Brain microvascular endothelial cell (primary cell): ENCODE measurements around the gene DLGAP1.

Source experiments
- DNase-seq: peaks from one replicate; pipeline ENCODE4 v3.0.0-alpha.2; 2020
- H3K27ac ChIP-seq: fragments of 250-450 bp; sonication (Bioruptor Pico); 2 replicates; pipeline ENCODE4 v1.5.1; 2020; ENCODE audit warnings: mild to moderate bottlenecking, moderate library complexity
- H3K27me3 ChIP-seq: fragments of 250-450 bp; sonication (Bioruptor Pico); replicated peaks from 2 replicates; pipeline ENCODE4 v1.5.1; 2020; ENCODE audit warnings: mild to moderate bottlenecking
- H3K36me3 ChIP-seq: fragments of 250-450 bp; sonication (Bioruptor Pico); replicated peaks from 2 replicates; pipeline ENCODE4 v1.5.1; 2020; ENCODE audit warnings: mild to moderate bottlenecking
- H3K4me3 ChIP-seq: 2 replicates; pipeline ENCODE4 v1.5.1; 2011; ENCODE audit warnings: low read depth, mild to moderate bottlenecking, control low read depth, low read length, moderate library complexity
- CTCF ChIP-seq: IDR thresholded peaks from 2 replicates; pipeline ENCODE4 v1.5.1; 2011; ENCODE audit warnings: low read depth, mild to moderate bottlenecking, moderate library complexity, low read length, control low read depth, inconsistent platforms; ENCODE audit errors: missing control alignments
- in situ Hi-C: cut with HindIII; loops from 2 replicates; pipeline ENCODE4 v1.10.0; 2017; ENCODE audit warnings: low sequenced_read_pairs, low pct_ligation_motif_present

Gene DLGAP1

DNA sequence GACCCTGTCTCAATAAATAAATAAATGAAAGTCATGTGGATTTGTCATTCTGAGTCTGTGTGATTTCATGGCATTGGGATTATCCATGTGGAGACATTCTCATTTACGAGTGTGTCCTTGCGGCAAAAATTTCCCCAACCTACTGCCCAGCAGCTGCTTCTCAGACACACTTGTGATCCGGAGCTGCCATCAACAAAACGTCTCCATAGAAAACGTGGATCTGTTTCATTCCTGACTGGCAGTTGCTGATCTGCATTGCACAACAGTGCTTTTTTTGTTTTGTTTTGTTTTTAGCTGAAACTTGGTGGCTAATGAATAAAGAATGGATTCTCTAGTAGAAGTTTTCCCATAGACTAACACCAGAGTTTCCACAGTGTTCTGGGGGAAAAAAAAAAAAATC, 930.4 kb downstream of the DLGAP1 start:
- Histone ChIP-seq H3K27ac (no peak overlapping the region), H3K27me3 (no peaks in the 10 kb centered on the region), H3K4me3 (no peak overlapping the region), H3K36me3 (no peaks in the 10 kb centered on the region)
- no peak for TF ChIP-seq CTCF
- in situ Hi-C loops: no loop called here
- no peak for DNase-seq

GRCh38 chr18:3520230-3521085, 934.6 kb downstream of the DLGAP1 start:
- Histone ChIP-seq H3K36me3 (no peaks in the 10 kb centered on the region), H3K4me3 (no peak overlapping the region), H3K27me3 (no peaks in the 10 kb centered on the region)

GRCh38 chr18:3514312-3515216, 940.5 kb downstream of the DLGAP1 start:
- H3K27me3 ChIP-seq: no peaks in the 10 kb centered on the region
- in situ Hi-C loops: no loop called here
- no peak for TF ChIP-seq CTCF
- no peak for DNase-seq
- H3K27ac ChIP-seq: no peak overlapping the region
- H3K36me3 ChIP-seq: no peaks in the 10 kb centered on the region
- H3K4me3 ChIP-seq: no peak overlapping the region

More at GRCh38 chr18:3520230-3521085, 934.6 kb downstream of the DLGAP1 start:
- in situ Hi-C loops: no loop called here
- no peak for DNase-seq
- TF ChIP-seq CTCF: no peak
- H3K27ac ChIP-seq: no peak overlapping the region

DNA sequence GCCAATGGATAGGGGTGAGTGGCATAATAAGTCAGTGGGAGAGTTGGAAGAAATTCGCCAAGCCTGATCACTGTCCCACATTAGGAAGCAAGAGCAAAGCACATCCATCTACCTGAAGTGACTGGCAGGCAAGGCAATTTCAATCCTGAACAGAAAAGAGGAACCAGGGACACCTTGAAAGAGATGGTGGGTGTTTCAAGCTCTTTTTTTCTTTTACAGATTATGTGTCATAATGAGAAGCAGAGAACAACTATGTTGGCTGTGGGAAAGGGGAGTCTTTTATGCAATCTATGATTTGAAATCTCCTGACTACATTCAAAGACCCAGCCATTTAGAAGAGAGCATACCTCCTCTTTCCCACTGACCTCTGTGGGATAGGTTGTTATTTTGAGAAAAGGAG, 941.6 kb downstream of the DLGAP1 start:
- TF ChIP-seq CTCF: no peak
- DNase-seq: no peak
- Histone ChIP-seq H3K27me3 (no peaks in the 10 kb centered on the region), H3K4me3 (no peak overlapping the region), H3K27ac (no peak overlapping the region), H3K36me3 (no peaks in the 10 kb centered on the region)
- in situ Hi-C loops: no loop called here

- H3K36me3 ChIP-seq: no peaks in the 10 kb centered on the region
- no peak overlapping the region for H3K4me3 ChIP-seq
- no peaks in the 10 kb centered on the region for H3K27me3 ChIP-seq
- peak; percentile 38 for DNase-seq
- no peak overlapping the region for H3K27ac ChIP-seq
- no peak for TF ChIP-seq CTCF
- in situ Hi-C loops: no loop called here
Observed at GRCh38 chr18:3511980-3512379, 943.1 kb downstream of the DLGAP1 start.
